K562 (cell line): ENCODE data around the gene ACSS1. TPM values are rescaled to one million over a fixed set of nuclear protein-coding genes. Genes with fewer than 3 reads are reported as not detected.

Experiments used
- ATAC-seq: fragments of 200-7000 bp; cut with Tn5 transposase; 3 replicates; pipeline ENCODE4 v1.9.1; 2020; ENCODE audit warnings: moderate library complexity
- BruUV-seq: library from RNA; stranded (reverse); fragments of 400-500 nt; replicated peaks from 2 replicates; lab custom pipeline; 2021; lab: Mats Ljungman, UMichigan
- CTCF ChIA-PET: fragments of 300-600 bp; formaldehyde crosslinking; extraction: SDS; loops from one replicate; lab custom pipeline; 2021; ENCODE audit warnings: low intra/inter-chr PET ratio; lab: Yijun Ruan, JAX
- POLR2A ChIA-PET: fragments of 300-600, 350-650 bp; sonication (Branson Sonifier 250); formaldehyde crosslinking; extraction: SDS; loops from one replicate; lab custom pipeline; 2021; ENCODE audit warnings: antibody characterized with exemption, inconsistent platforms; lab: Yijun Ruan, JAX
- DNase-seq, 4 experiments: peaks; one replicate each; pipeline versions ENCODE4 v3.0.0 to v3.0.0-alpha.2; 2011 to 2018; ENCODE audit warnings: low spot score in 3 of 4, mixed read lengths in 3 of 4; ENCODE audit errors: extremely low read depth in 1 of 4
- FAIRE-seq: peaks from 2 replicates; lab custom pipeline; 2011; peaks lifted over from hg19 to GRCh38; lab: Jason Lieb, UNC
- H2AFZ ChIP-seq: 2 replicates; pipeline ENCODE4 v1.6.0; 2011; ENCODE audit warnings: low read depth, low read length, control low read depth, inconsistent platforms
- H3K27ac ChIP-seq: fragments of 200-600 bp; 3 replicates; pipeline ENCODE4 v1.8.0; 2011; ENCODE audit warnings: low read depth, mild to moderate bottlenecking, control low read depth, inconsistent platforms, low read length, moderate library complexity, mixed read lengths; ENCODE audit errors: extremely low read depth
- H3K27me3 ChIP-seq, 2 experiments: fragments of 300-600 bp in 1 of 2; 2 replicates in 1 of 2; 3 replicates in 1 of 2; pipeline versions ENCODE4 v1.6.0 to v1.8.0; 2011; ENCODE audit warnings: inconsistent platforms in 2 of 2, low read length in 2 of 2, mild to moderate bottlenecking in 1 of 2, mixed read lengths in 1 of 2, moderate library complexity in 1 of 2; ENCODE audit not compliant: control insufficient read depth in 2 of 2, insufficient read depth in 2 of 2
- H3K36me3 ChIP-seq: fragments of 300-600 bp; 3 replicates; pipeline ENCODE4 v1.8.0; 2011; ENCODE audit warnings: mild to moderate bottlenecking, low read length, inconsistent platforms; ENCODE audit not compliant: control insufficient read depth, insufficient read depth
- H3K4me1 ChIP-seq, 2 experiments: fragments of 200-600 bp in 1 of 2; replicated peaks in 1 of 2; 2 replicates in 1 of 2; 3 replicates in 1 of 2; pipeline versions ENCODE4 v1.5.1 to v1.8.0; 2011; ENCODE audit warnings: inconsistent platforms in 2 of 2, low read length in 2 of 2, mild to moderate bottlenecking in 1 of 2, mixed read lengths in 1 of 2, moderate library complexity in 1 of 2; ENCODE audit not compliant: control insufficient read depth in 2 of 2, insufficient read depth in 2 of 2
- H3K4me2 ChIP-seq: 2 replicates; pipeline ENCODE4 v1.6.1; 2011; ENCODE audit warnings: low read length, control low read depth, inconsistent platforms, mixed read lengths; ENCODE audit not compliant: insufficient read depth
- H3K4me3 ChIP-seq: fragments of 200-600 bp; sonication (generic), shearing (Covaris generic); 2 replicates; pipeline ENCODE4 v1.5.1; 2016; ENCODE audit warnings: control low read depth, inconsistent platforms
- H3K79me2 ChIP-seq: fragments of 200-600 bp; 3 replicates; pipeline ENCODE4 v1.8.0; 2011; ENCODE audit warnings: low read length, inconsistent platforms; ENCODE audit not compliant: control insufficient read depth, insufficient read depth
- H3K9ac ChIP-seq, 2 experiments: 2 replicates each; pipeline versions ENCODE4 v1.6.0 to v1.6.1; 2011; ENCODE audit warnings: low read depth in 2 of 2, low read length in 2 of 2, control low read depth in 1 of 2, inconsistent platforms in 1 of 2, mild to moderate bottlenecking in 1 of 2, mixed read lengths in 1 of 2; ENCODE audit not compliant: insufficient read depth in 1 of 2
- H3K9me1 ChIP-seq: one replicate; pipeline ENCODE4 v1.6.0; 2011; ENCODE audit warnings: inconsistent platforms, mild to moderate bottlenecking, low read length, moderate library complexity; ENCODE audit not compliant: control insufficient read depth, insufficient read depth
- H3K9me3 ChIP-seq: replicated peaks from 2 replicates; pipeline ENCODE4 v1.5.1; 2011; ENCODE audit warnings: low read depth, low read length, inconsistent platforms; ENCODE audit not compliant: control insufficient read depth, insufficient read depth
- H4K20me1 ChIP-seq: replicated peaks from 2 replicates; pipeline ENCODE4 v1.6.1; 2011; ENCODE audit warnings: low read length, inconsistent platforms, mixed read lengths; ENCODE audit not compliant: control insufficient read depth, insufficient read depth
- ARHGAP35 ChIP-seq: fragments of 450-650 bp; IDR thresholded peaks from 2 replicates; pipeline ENCODE4 v1.6.1; 2018; ENCODE audit not compliant: partially characterized antibody
- DEAF1 ChIP-seq: fragments of 450-650 bp; formaldehyde crosslinking; IDR thresholded peaks from 2 replicates; pipeline ENCODE4 v1.4.0; 2020; ENCODE audit warnings: mild to moderate bottlenecking, moderate library complexity
- MCM2 ChIP-seq: fragments of 450-650 bp; IDR thresholded peaks from 2 replicates; pipeline ENCODE4 v1.6.1; 2017; ENCODE audit warnings: low read depth, mild to moderate bottlenecking
- MED1 ChIP-seq: sonication (generic); formaldehyde crosslinking; IDR thresholded peaks from 2 replicates; pipeline ENCODE4 v1.8.1; 2023; ENCODE audit warnings: missing genetic modification reagents, borderline replicate concordance
- PHF20 ChIP-seq: fragments of 450-650 bp; IDR thresholded peaks from 2 replicates; pipeline ENCODE4 v1.6.1; 2018; ENCODE audit not compliant: partially characterized antibody
- RAD21 ChIP-seq, 2 experiments: fragments of 250-450 bp in 1 of 2; fragments of 450-650 bp in 1 of 2; sonication (Bioruptor Pico) in 1 of 2; formaldehyde crosslinking in 1 of 2; IDR thresholded peaks in 1 of 2; conservative IDR thresholded peaks in 1 of 2; 2 replicates each; pipeline versions ENCODE4 v1.4.0 to v1.8.0; 2020 to 2022; ENCODE audit warnings: mild to moderate bottlenecking in 2 of 2, moderate library complexity in 1 of 2
- RBM14 ChIP-seq: fragments of 200-400 bp; formaldehyde crosslinking; IDR thresholded peaks from 2 replicates; pipeline ENCODE4 v1.6.1; 2018; ENCODE audit warnings: low read depth, mild to moderate bottlenecking, low read length, moderate library complexity, borderline replicate concordance; ENCODE audit not compliant: insufficient read depth
- TFAM ChIP-seq: fragments of 250-450 bp; sonication (Bioruptor Pico); conservative IDR thresholded peaks from 2 replicates; pipeline ENCODE4 v1.5.0; 2021; ENCODE audit warnings: mild to moderate bottlenecking, moderate library complexity
- ZBTB1 ChIP-seq: sonication (generic); formaldehyde crosslinking; IDR thresholded peaks from 2 replicates; pipeline ENCODE4 v1.8.1; 2023; ENCODE audit warnings: missing genetic modification reagents, low read depth, mild to moderate bottlenecking, borderline replicate concordance
- ZKSCAN3 ChIP-seq: fragments of 250-450 bp; sonication (Bioruptor Pico); IDR thresholded peaks from 2 replicates; pipeline ENCODE4 v1.4.0; 2020
- ZNF274 ChIP-seq: IDR thresholded peaks from 2 replicates; pipeline ENCODE4 v1.6.1; 2011; ENCODE audit warnings: low read depth, mild to moderate bottlenecking, low read length, moderate library complexity, borderline replicate concordance
- ZNF316 ChIP-seq: fragments of 450-650 bp; IDR thresholded peaks from 2 replicates; pipeline ENCODE4 v1.6.1; 2016
- ZNF644 ChIP-seq: fragments of 200-800 bp; sonication (Bioruptor generic); IDR thresholded peaks from 2 replicates; pipeline ENCODE4 v1.6.1; 2016; ENCODE audit warnings: low read depth, missing genetic modification characterization, missing compliant biosample characterization
- ZSCAN32 ChIP-seq: fragments of 450-650 bp; formaldehyde crosslinking; IDR thresholded peaks from 2 replicates; pipeline ENCODE4 v1.4.0; 2020; ENCODE audit warnings: mild to moderate bottlenecking, moderate library complexity
- WGBS: fragments of 100-300 bp; shearing (Covaris generic); methylation state at CpG from one replicate; pipeline ENCODE4 v1.1.6; 2016; ENCODE audit warnings: low coverage, mixed read lengths; ENCODE audit not compliant: insufficient coverage; ENCODE audit errors: missing lambda C conversion rate; 5-methylcytosine and 5-hydroxymethylcytosine counted together
- in situ Hi-C: fragments of 300-500 bp; cut with MboI; formaldehyde crosslinking; loops from 4 replicates; pipeline ENCODE4 v1.15.0; 2018; ENCODE audit warnings: inconsistent platforms, mixed read lengths
- intact Hi-C: fragments of 100-400 bp; cut with micrococcal nuclease; formaldehyde crosslinking; loops from 2 replicates; pipeline ENCODE4 v1.14.2; 2022
- polyA plus RNA-seq, 8 experiments: library from polyadenylated mRNA; depleted of rRNA in 4 of 8; stranded (reverse) in 5 of 8; unstranded in 3 of 8; fragments of >200 nt; fragmentation: Nextera tagmentation in 2 of 8; fragmentation: Illumina TruSeq in 1 of 8; extraction: Ambion mirVana in 2 of 8; extraction: Trizol in 1 of 8; gene quantifications; 2 replicates each; pipeline versions ENCODE4 v1.2.1 to v1.2.3, GENCODE V29; 2011 to 2014; ENCODE audit warnings: inconsistent platforms in 1 of 8, missing spikeins in 1 of 8
- total RNA-seq, 7 experiments: library from RNA; depleted of rRNA in 6 of 7; stranded (reverse); fragments of >200 nt in 6 of 7; fragmentation: Illumina TruSeq in 2 of 7; extraction: Trizol in 2 of 7; gene quantifications; 2 replicates each; pipeline versions ENCODE4 v1.2.1 to v1.2.3, GENCODE V29; 2011 to 2021; ENCODE audit warnings: low replicate concordance in 1 of 7

Gene ACSS1
- total and polyA plus RNA-seq, 9 of the 15 experiments (the other 6 are each of a cell fraction or from before 2014, with no cell fraction given): 0.07 to 2.1 (median 0.27) TPM; not detected in 3

DNA sequence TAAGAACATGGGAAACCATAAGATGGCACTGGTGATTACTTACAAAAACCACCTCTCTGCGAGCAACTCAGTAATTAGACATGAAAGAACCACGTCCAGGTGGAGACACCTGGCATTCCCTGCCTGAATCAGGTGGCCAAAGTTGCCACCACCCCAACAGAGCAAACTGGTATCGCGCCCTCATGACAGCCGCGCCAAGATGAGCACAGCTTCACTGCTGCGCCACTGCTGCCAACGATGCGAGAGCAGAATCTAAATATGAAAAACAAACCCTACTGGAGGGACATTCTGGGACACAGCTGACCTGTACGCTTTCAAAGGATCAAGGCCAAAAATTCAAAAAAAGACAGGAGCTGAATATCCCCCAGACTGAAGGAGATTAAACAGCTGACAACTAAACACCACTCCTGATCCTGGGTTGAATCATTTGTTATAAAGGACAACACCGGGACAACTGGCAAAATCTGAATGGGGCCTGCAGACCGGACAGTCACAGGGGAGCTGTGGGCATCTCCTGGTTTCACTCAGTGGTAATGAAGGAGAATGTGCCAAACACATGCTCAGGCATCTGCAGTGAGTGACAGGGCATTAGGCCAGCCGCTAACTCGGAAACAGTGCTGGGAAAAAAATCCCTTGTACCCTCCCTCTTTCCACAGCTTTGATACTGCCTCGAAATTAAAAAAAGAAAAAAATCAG, 91.5 kb downstream of the ACSS1 start:
- DNase-seq: no peak
- CTCF ChIA-PET: no interaction called here
- no peaks in the 10 kb centered on the region for H3K79me2 ChIP-seq

More for the DNA sequence above, 91.5 kb downstream of the ACSS1 start:
- H3K9me1 ChIP-seq: no peaks in the 10 kb centered on the region
- in situ Hi-C loops: no loop called here
- intact Hi-C loops: no loop called here
- H3K4me1 ChIP-seq: no peaks in the 10 kb centered on the region
- no peak overlapping the region for H3K4me2 ChIP-seq
- H3K9ac ChIP-seq: no peak overlapping the region
- TF ChIP-seq ZNF644 (tag) (no peak), ZSCAN32 (CRISPR knock-in tag) (no peak), ARHGAP35 (no peak), ZKSCAN3 (CRISPR knock-in tag) (no peak), RAD21 (CRISPR knock-in tag; conservative IDR thresholded peaks at IDR 0.05 in 1 of 2, IDR thresholded peaks at IDR 0.05 in 1 of 2) (no peak), PHF20 (no peak), ZNF316 (no peak), ZNF274 (no peak), ZBTB1 (CRISPR knock-in tag) (no peak), MCM2 (no peak), TFAM (CRISPR knock-in tag) (no peak), RBM14 (no peak), MED1 (CRISPR knock-in tag) (no peak), DEAF1 (no peak)
- ATAC-seq: no peak
- WGBS: 94% methylated on average over 14 of the region's 15 CpGs
- POLR2A ChIA-PET: no interaction called here
- peaks cover 38% of the 10 kb centered on the region; the same call in 2 of the 3 replicates for H3K36me3 ChIP-seq
- no peaks in the 10 kb centered on the region for H4K20me1 ChIP-seq
- H3K4me3 ChIP-seq: no peak overlapping the region
- H3K9me3 ChIP-seq: no peaks in the 10 kb centered on the region
- H3K27ac ChIP-seq: no peak overlapping the region
- FAIRE-seq: no peak
- no peak overlapping the region for H2AFZ ChIP-seq
- BruUV-seq: no TSS peak
- no peaks in the 10 kb centered on the region for H3K27me3 ChIP-seq
